Choroid plexus epithelial cell (primary cell): ENCODE measurements around the gene REV1.

Experiments
- DNase-seq: peaks from one replicate; pipeline ENCODE4 v3.0.0-alpha.2; 2010; ENCODE audit warnings: low read depth
- H3K4me3 ChIP-seq: 2 replicates; pipeline ENCODE4 v1.5.1; 2011; ENCODE audit warnings: low read depth, mild to moderate bottlenecking, control low read depth, low read length, moderate library complexity
- CTCF ChIP-seq: conservative IDR thresholded peaks from 2 replicates; pipeline ENCODE4 v1.5.1; 2011; ENCODE audit warnings: low read depth, mild to moderate bottlenecking, control low read depth, inconsistent platforms, low read length, moderate library complexity

REV1 gene

GRCh38 chr2:99485824-99486223 is 4.0 kb downstream of the REV1 start:
- no peak overlapping the region for H3K4me3 ChIP-seq
- DNase-seq, result no peak
- no peak for TF ChIP-seq CTCF

DNA sequence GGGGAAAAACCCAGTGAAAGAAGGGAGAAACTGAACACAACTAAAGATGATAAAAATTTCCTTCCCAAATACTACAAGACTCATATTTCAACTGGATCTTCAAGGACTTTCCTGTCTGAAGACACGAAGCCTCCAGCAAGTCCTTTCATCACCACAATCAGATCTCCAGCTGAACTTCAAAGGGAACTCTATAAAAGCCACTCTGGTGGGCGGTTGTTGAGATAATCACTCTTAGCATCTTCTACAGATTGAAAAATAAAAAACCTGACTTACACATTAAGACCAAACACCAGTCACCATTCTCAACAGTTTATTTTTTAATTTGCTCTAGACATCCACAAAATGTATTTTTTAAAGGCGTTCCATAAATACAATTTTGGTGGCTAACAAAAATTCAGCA is 4.4 kb downstream of the REV1 start:
- no peak for TF ChIP-seq CTCF
- H3K4me3 ChIP-seq, result no peak overlapping the region
- DNase-seq, result no peak

- no peak for DNase-seq
- TF ChIP-seq CTCF, result no peak
- H3K4me3 ChIP-seq, result no peak overlapping the region
Measured at GRCh38 chr2:99484205-99484604, 5.6 kb downstream of the REV1 start.

GRCh38 chr2:99481941-99482340 is 7.9 kb downstream of the REV1 start:
- no peak for DNase-seq
- TF ChIP-seq CTCF, result no peak
- H3K4me3 ChIP-seq, result no peak overlapping the region

GRCh38 chr2:99481527-99481926 is 8.3 kb downstream of the REV1 start:
- H3K4me3 ChIP-seq, result no peak overlapping the region
- TF ChIP-seq CTCF, result no peak
- no peak for DNase-seq

DNA sequence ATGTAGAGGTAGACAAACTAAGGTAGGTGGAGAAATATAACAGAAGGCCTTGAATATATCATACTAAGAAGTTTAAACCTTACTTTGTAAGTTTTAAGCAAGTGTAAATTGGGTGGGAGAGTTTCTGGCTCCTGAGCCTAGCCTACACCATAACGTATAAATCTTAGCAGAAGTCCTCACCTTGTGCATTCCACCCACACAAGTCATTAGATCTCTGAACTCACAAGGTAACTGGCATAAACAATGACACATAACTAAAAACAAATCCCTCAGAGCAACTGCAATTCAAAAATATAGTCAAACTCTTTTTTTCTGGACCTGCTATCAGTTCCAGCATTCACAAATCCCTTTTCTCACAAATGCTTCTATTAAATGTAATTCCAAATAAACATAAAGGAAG is 9.4 kb downstream of the REV1 start:
- peak; percentile 40 for DNase-seq

More for the DNA sequence above, 9.4 kb downstream of the REV1 start:
- no peak overlapping the region for H3K4me3 ChIP-seq
- TF ChIP-seq CTCF, result no peak
